OCI-LY3 (cell line): ENCODE measurements around the gene KIF1A.

Source experiments
- H2AFZ ChIP-seq: fragments of 200-600, 300-600 bp; shearing (Covaris generic); 2 replicates; pipeline ENCODE4 v1.6.0; 2014; ENCODE audit warnings: antibody characterized with exemption, low read depth, low read length
- H3K27ac ChIP-seq: fragments of 200-600, 300-600 bp; sonication (generic); 2 replicates; pipeline ENCODE4 v1.5.1; 2014; ENCODE audit warnings: mild to moderate bottlenecking, low read length, moderate library complexity, mixed read lengths
- H3K27me3 ChIP-seq: fragments of 200-600, 300-600 bp; sonication (generic); 2 replicates; pipeline ENCODE4 v1.6.1; 2014; ENCODE audit warnings: low read depth, low read length, mixed read lengths
- H3K36me3 ChIP-seq: fragments of 200-600, 300-600 bp; sonication (generic); replicated peaks from 2 replicates; pipeline ENCODE3; 2014; ENCODE audit warnings: low read depth, low read length, mixed read lengths
- H3K4me1 ChIP-seq: fragments of 300-600, 200-600 bp; sonication (generic); 2 replicates; pipeline ENCODE4 v1.6.1; 2014; ENCODE audit warnings: low read length, mixed read lengths
- H3K4me2 ChIP-seq: fragments of 200-600, 300-600 bp; sonication (generic); 2 replicates; pipeline ENCODE4 v1.6.1; 2014; ENCODE audit warnings: low read length, mixed read lengths
- H3K4me3 ChIP-seq: fragments of 300-600, 200-600 bp; sonication (generic); 2 replicates; pipeline ENCODE4 v1.5.1; 2014; ENCODE audit warnings: antibody characterized with exemption, mild to moderate bottlenecking, low read length, moderate library complexity
- H3K79me2 ChIP-seq: fragments of 300-600, 200-600 bp; shearing (Covaris generic); 2 replicates; pipeline ENCODE4 v1.6.1; 2014; ENCODE audit warnings: mild to moderate bottlenecking, low read length, mixed read lengths
- H3K9ac ChIP-seq: fragments of 300-600, 200-600 bp; shearing (Covaris generic); 2 replicates; pipeline ENCODE4 v1.6.0; 2014; ENCODE audit warnings: mild to moderate bottlenecking, low read length, moderate library complexity
- H3K9me3 ChIP-seq: fragments of 200-600, 300-600 bp; shearing (Covaris generic); 2 replicates; pipeline ENCODE4 v1.6.1; 2014; ENCODE audit warnings: low read length, mixed read lengths; ENCODE audit not compliant: insufficient read depth
- H4K20me1 ChIP-seq: fragments of 200-600, 300-600 bp; sonication (generic); 2 replicates; pipeline ENCODE4 v1.6.1; 2016; ENCODE audit warnings: low read length, mixed read lengths; ENCODE audit not compliant: insufficient read depth
- CTCF ChIP-seq: fragments of 200-600, 300-600 bp; sonication (generic); IDR thresholded peaks from 2 replicates; pipeline ENCODE4 v1.5.1; 2014; ENCODE audit warnings: antibody characterized with exemption, low read length, low read depth
- EZH2phosphoT487 ChIP-seq: fragments of 200-600 bp; shearing (Covaris generic); IDR thresholded peaks from 2 replicates; pipeline ENCODE4 v1.6.1; 2018; ENCODE audit warnings: antibody characterized with exemption, mixed run types, low read depth

Gene KIF1A

GRCh38 chr2:240815761-240816583 is 4.0 kb downstream of the KIF1A start:
- no peak overlapping the region for H3K9ac ChIP-seq
- no peaks in the 10 kb centered on the region for H3K27me3 ChIP-seq
- H4K20me1 ChIP-seq: no peaks in the 10 kb centered on the region
- H3K27ac ChIP-seq: no peak overlapping the region
- no peak overlapping the region for H2AFZ ChIP-seq
- no peak for TF ChIP-seq EZH2phosphoT487
- TF ChIP-seq CTCF: no peak
- no peaks in the 10 kb centered on the region for H3K9me3 ChIP-seq
- no peak overlapping the region for H3K4me3 ChIP-seq
- H3K4me1 ChIP-seq: no peaks in the 10 kb centered on the region
- H3K36me3 ChIP-seq: no peaks in the 10 kb centered on the region
- H3K4me2 ChIP-seq: no peak overlapping the region
- no peaks in the 10 kb centered on the region for H3K79me2 ChIP-seq

- no peak overlapping the region for H2AFZ ChIP-seq
- no peaks in the 10 kb centered on the region for H3K9me3 ChIP-seq
- no peak overlapping the region for H3K27ac ChIP-seq
- H3K4me1 ChIP-seq: no peaks in the 10 kb centered on the region
- no peaks in the 10 kb centered on the region for H4K20me1 ChIP-seq
- H3K4me3 ChIP-seq: no peak overlapping the region
- no peak overlapping the region for H3K4me2 ChIP-seq
- H3K27me3 ChIP-seq: no peaks in the 10 kb centered on the region
- no peaks in the 10 kb centered on the region for H3K79me2 ChIP-seq
- H3K36me3 ChIP-seq: no peaks in the 10 kb centered on the region
- no peak for TF ChIP-seq EZH2phosphoT487
- no peak for TF ChIP-seq CTCF
- H3K9ac ChIP-seq: no peak overlapping the region
These were observed 4.9 kb downstream of the KIF1A start for GRCh38 chr2:240814946-240815760.

GRCh38 chr2:240814280-240814679 is 5.7 kb downstream of the KIF1A start:
- Histone ChIP-seq H3K36me3 (no peaks in the 10 kb centered on the region), H3K4me1 (no peaks in the 10 kb centered on the region), H3K79me2 (no peaks in the 10 kb centered on the region), H3K4me2 (no peak overlapping the region), H3K9ac (no peak overlapping the region), H3K4me3 (no peak overlapping the region), H2AFZ (no peak overlapping the region), H4K20me1 (no peaks in the 10 kb centered on the region), H3K27ac (no peak overlapping the region), H3K9me3 (no peaks in the 10 kb centered on the region), H3K27me3 (no peaks in the 10 kb centered on the region)
- TF ChIP-seq EZH2phosphoT487: no peak
- no peak for TF ChIP-seq CTCF

- Histone ChIP-seq H3K4me3 (no peak overlapping the region), H3K9ac (no peak overlapping the region), H4K20me1 (no peaks in the 10 kb centered on the region), H3K36me3 (no peaks in the 10 kb centered on the region), H3K9me3 (no peaks in the 10 kb centered on the region), H3K27ac (no peak overlapping the region), H2AFZ (no peak overlapping the region), H3K4me1 (no peaks in the 10 kb centered on the region), H3K79me2 (no peaks in the 10 kb centered on the region), H3K27me3 (no peaks in the 10 kb centered on the region), H3K4me2 (no peak overlapping the region)
- TF ChIP-seq CTCF (no peak), EZH2phosphoT487 (no peak)
These were observed 6.6 kb downstream of the KIF1A start for GRCh38 chr2:240813231-240813921.
